OCI-LY7 (cell line): ENCODE measurements around the gene DOCK4. TPM values are rescaled to one million over a fixed set of nuclear protein-coding genes. Genes with fewer than 3 reads are reported as not detected.

Experiments used
- Bru-seq: library from RNA; stranded (reverse); fragments of 400-500 nt; gene quantifications from one replicate; lab custom pipeline; 2021; lab: Mats Ljungman, UMichigan
- BruChase-seq, 2 experiments: library from RNA; stranded (reverse); fragments of 400-500 nt; gene quantifications; one replicate each; lab custom pipeline; 2021; lab: Mats Ljungman, UMichigan
- BruUV-seq: library from RNA; stranded (reverse); fragments of 400-500 nt; replicated peaks from 2 replicates; lab custom pipeline; 2021; lab: Mats Ljungman, UMichigan
- CTCF ChIA-PET: fragments of 300-600 bp; sonication (Branson Sonifier 250); formaldehyde crosslinking; loops from one replicate; lab custom pipeline; 2022; ENCODE audit warnings: antibody characterized with exemption; ENCODE audit not compliant: unreplicated experiment; lab: Charles Lee
- POLR2A ChIA-PET: fragments of 300-600 bp; sonication (Branson Sonifier 250); formaldehyde crosslinking; loops from one replicate; lab custom pipeline; 2022; ENCODE audit warnings: antibody characterized with exemption; lab: Charles Lee
- DNase-seq: peaks from one replicate; pipeline ENCODE4 v3.0.0-alpha.2; 2015; ENCODE audit warnings: low spot score
- H2AFZ ChIP-seq: fragments of 200-600 bp; sonication (generic), shearing (Covaris generic); 2 replicates; pipeline ENCODE4 v1.6.1; 2014; ENCODE audit warnings: mild to moderate bottlenecking, antibody characterized with exemption, low read length, moderate library complexity
- H3K27ac ChIP-seq: fragments of 200-600 bp; sonication (generic); 2 replicates; pipeline ENCODE4 v1.5.1; 2014; ENCODE audit warnings: mixed run types, low read depth, mild to moderate bottlenecking, moderate library complexity, low read length, inconsistent platforms; ENCODE audit not compliant: poor library complexity, severe bottlenecking
- H3K36me3 ChIP-seq: fragments of 200-600 bp; sonication (generic); 2 replicates; pipeline ENCODE4 v1.6.1; 2014; ENCODE audit warnings: mild to moderate bottlenecking, antibody characterized with exemption, low read length, moderate library complexity, mixed read lengths; ENCODE audit not compliant: insufficient read depth
- H3K4me1 ChIP-seq: fragments of 200-600 bp; sonication (generic); 2 replicates; pipeline ENCODE4 v1.5.1; 2014; ENCODE audit warnings: mild to moderate bottlenecking, low read length; ENCODE audit not compliant: insufficient read depth, poor library complexity, severe bottlenecking
- H3K4me2 ChIP-seq: fragments of 200-600 bp; sonication (generic); 2 replicates; pipeline ENCODE4 v1.6.1; 2014; ENCODE audit warnings: mild to moderate bottlenecking, low read length
- H3K4me3 ChIP-seq: fragments of 200-600 bp; sonication (generic); 2 replicates; pipeline ENCODE4 v1.5.1; 2014; ENCODE audit warnings: mild to moderate bottlenecking, low read depth, low read length; ENCODE audit not compliant: poor library complexity, severe bottlenecking
- H3K79me2 ChIP-seq: fragments of 200-600 bp; sonication (generic); 2 replicates; pipeline ENCODE4 v1.6.1; 2016; ENCODE audit warnings: low read depth, mild to moderate bottlenecking, low read length, moderate library complexity, mixed read lengths; ENCODE audit not compliant: insufficient read depth
- H3K9me2 ChIP-seq: fragments of 200-600 bp; sonication (generic); 2 replicates; pipeline ENCODE4 v1.6.1; 2016; ENCODE audit warnings: mild to moderate bottlenecking, low read length, mixed read lengths; ENCODE audit not compliant: insufficient read depth
- H3K9me3 ChIP-seq: fragments of 200-600 bp; sonication (generic); 2 replicates; pipeline ENCODE4 v1.6.1; 2014; ENCODE audit warnings: mild to moderate bottlenecking, mixed run types, low read length, mixed read lengths
- H4K20me1 ChIP-seq: fragments of 200-600 bp; sonication (generic); 2 replicates; pipeline ENCODE4 v1.6.1; 2014; ENCODE audit warnings: mild to moderate bottlenecking, antibody characterized with exemption, low read length, moderate library complexity, mixed read lengths; ENCODE audit not compliant: insufficient read depth
- EZH2phosphoT487 ChIP-seq: fragments of 200-600 bp; sonication (generic); IDR thresholded peaks from 2 replicates; pipeline ENCODE4 v1.6.1; 2018; ENCODE audit warnings: low read depth, borderline replicate concordance, mild to moderate bottlenecking, mixed run types, antibody characterized with exemption, low read length, moderate library complexity, mixed read lengths
- intact Hi-C: fragments of 100-400 bp; cut with micrococcal nuclease; formaldehyde crosslinking; loops from one replicate; pipeline ENCODE4 v1.10.0; 2022; ENCODE audit not compliant: unreplicated experiment
- long read RNA-seq: library from polyadenylated mRNA; stranded (forward); transcript quantifications from one replicate; pipeline ENCODE4 v2.0.0, GENCODE V29; 2022
- total RNA-seq, 2 experiments: library from RNA; depleted of rRNA in 1 of 2; stranded (reverse); fragments of >200 nt in 1 of 2; shearing (Covaris generic) in 1 of 2; gene quantifications; 2 replicates each; pipeline ENCODE4 v1.2.3, GENCODE V29; 2014 to 2022
- TF ChIP-seq, protein P1 (sequence below): fragments of 200-600 bp; sonication (generic); conservative IDR thresholded peaks from 2 replicates; pipeline ENCODE4 v1.5.1; 2014; ENCODE audit warnings: mild to moderate bottlenecking, antibody characterized with exemption, low read length, moderate library complexity, mixed read lengths

DOCK4 gene
- 1.9 and 4.9 TPM in 2 replicates for total RNA-seq (2014; rRNA removed; shearing (Covaris generic))
- 0.91 and 2.8 TPM in 2 replicates for total RNA-seq (2022)
- Bru-seq, nascent RNA = percentile 33 among the genes with signal in this experiment
- BruChase-seq, experiment 1, labeled RNA remaining after a 6-hour chase = percentile 31 among the genes with signal in this experiment
- percentile 34 among the genes with signal in this experiment for BruChase-seq, experiment 2, labeled RNA remaining after a 2-hour chase
- long read RNA-seq = 0 reads

DNA sequence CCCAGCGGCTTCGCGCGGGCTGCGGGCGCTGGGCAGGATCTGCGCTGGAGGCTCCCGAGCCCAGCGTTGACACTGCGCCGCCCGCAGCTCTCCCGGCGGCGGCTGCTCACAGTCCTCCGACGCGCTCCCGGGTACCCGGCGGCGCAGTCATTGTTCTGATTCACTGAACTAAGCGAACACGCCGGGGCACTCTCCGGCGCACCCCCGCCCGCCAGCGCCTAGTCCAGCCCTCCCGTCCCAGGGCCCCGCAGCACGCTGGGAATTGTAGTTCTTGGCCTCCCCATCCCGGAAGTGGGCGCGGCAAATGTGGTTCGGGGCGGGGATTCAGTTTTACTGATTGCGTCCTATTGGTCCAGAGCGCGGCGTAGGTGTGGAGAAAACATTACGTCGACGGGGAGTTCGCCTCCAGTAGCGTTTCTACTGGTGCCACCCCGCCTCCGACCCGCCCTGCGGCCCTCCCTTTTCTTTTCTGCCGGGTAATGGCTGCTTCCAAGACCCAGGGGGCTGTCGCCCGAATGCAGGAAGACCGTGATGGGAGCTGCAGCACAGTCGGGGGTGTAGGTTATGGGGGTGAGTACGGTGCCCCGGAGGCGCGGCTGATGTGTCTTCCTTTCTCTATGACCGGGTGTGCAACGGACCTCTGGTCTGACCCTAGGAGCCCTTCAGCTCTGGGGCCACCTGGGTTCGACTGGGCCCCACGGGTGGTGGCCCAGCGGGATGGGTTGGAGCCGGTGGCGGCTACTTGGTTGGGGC is at the start of gene DOCK4, which contains the start of gene ZNF277:
Gene DOCK4 (minus strand): TSS at position 162 of the 753 bp plus-strand sequence. CDS start 261 bp downstream, outside the sequence.
Gene ZNF277 (plus strand): TSS at position 458 of the 753 bp plus-strand sequence. CDS start 22 bp downstream, at position 480.
- peaks cover 16% of the 10 kb centered on the region for H3K79me2 ChIP-seq
- H3K9me3 ChIP-seq = no peaks in the 10 kb centered on the region

DNA sequence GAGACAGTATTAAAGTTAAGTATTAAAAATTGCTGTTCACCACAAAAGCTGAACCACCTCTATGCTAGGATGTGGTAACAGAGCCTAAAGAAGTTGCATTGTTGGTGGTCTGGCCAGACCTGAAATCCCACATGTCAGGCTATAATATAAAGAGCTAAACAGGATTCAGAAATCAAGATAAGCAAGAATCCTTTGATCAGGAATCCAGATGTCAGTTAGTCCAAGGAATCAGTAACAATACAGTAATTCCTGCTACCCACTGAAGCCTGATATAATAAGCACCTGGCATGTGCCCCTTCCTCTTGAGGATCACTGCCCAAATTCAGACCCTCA is 49.2 kb upstream of the DOCK4 start:
- BruUV-seq = no TSS peak
- Histone ChIP-seq H3K9me2 (no peaks in the 10 kb centered on the region), H2AFZ (no peak overlapping the region), H3K9me3 (no peaks in the 10 kb centered on the region), H3K27ac (no peak overlapping the region), H3K4me2 (no peak overlapping the region), H3K4me3 (no peak overlapping the region), H4K20me1 (peaks cover 18% of the 10 kb centered on the region; the same call in 1 of the 2 replicates), H3K79me2 (no peaks in the 10 kb centered on the region), H3K4me1 (no peaks in the 10 kb centered on the region), H3K36me3 (no peaks in the 10 kb centered on the region)
- ChIA-PET CTCF (no interaction called here), POLR2A (interaction anchor here (0.6 kb wide), 2 partner anchors 586 to 717 kb away, joined by 3 read pairs; no protein-coding TSS in a partner anchor)
- no peak for DNase-seq
- intact Hi-C loops = no loop called here
- no peak for TF ChIP-seq EZH2phosphoT487
- TF ChIP-seq, protein P1, sequence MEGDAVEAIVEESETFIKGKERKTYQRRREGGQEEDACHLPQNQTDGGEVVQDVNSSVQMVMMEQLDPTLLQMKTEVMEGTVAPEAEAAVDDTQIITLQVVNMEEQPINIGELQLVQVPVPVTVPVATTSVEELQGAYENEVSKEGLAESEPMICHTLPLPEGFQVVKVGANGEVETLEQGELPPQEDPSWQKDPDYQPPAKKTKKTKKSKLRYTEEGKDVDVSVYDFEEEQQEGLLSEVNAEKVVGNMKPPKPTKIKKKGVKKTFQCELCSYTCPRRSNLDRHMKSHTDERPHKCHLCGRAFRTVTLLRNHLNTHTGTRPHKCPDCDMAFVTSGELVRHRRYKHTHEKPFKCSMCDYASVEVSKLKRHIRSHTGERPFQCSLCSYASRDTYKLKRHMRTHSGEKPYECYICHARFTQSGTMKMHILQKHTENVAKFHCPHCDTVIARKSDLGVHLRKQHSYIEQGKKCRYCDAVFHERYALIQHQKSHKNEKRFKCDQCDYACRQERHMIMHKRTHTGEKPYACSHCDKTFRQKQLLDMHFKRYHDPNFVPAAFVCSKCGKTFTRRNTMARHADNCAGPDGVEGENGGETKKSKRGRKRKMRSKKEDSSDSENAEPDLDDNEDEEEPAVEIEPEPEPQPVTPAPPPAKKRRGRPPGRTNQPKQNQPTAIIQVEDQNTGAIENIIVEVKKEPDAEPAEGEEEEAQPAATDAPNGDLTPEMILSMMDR = no peak

More for the DNA sequence above, at the start of gene DOCK4, which contains the start of gene ZNF277:
- no TSS peak for BruUV-seq
- intact Hi-C loops = loop anchor here (1.0 to 10.0 kb wide), 6 partner anchors 186 to 908 kb away; partner anchors contain the start of genes IFRD1, IMMP2L and SMIM30
- Histone ChIP-seq H3K36me3 (no peaks in the 10 kb centered on the region), H3K4me2 (peak within 1 kb of the TSS; percentile 95), H3K9me2 (no peaks in the 10 kb centered on the region; the same call in 1 of the 2 replicates), H3K4me3 (peak within 1 kb of the TSS; percentile 95), H2AFZ (peak within 1 kb of the TSS; percentile 88), H3K27ac (no peak within 1 kb of the TSS), H4K20me1 (no peaks in the 10 kb centered on the region), H3K4me1 (peaks cover 21% of the 10 kb centered on the region)
- peak; percentile 99 for DNase-seq
- ChIA-PET CTCF (interaction anchor here (0.6 kb wide), 1 partner anchor 15 kb away, joined by 3 read pairs; no protein-coding TSS in a partner anchor), POLR2A (interaction anchor here (0.5 to 1.6 kb wide), 5 partner anchors 54 to 283 kb away, joined by 3 to 6 read pairs (median 3); partner anchors contain the start of gene IFRD1)
- TF ChIP-seq, protein P1 = no peak
- TF ChIP-seq EZH2phosphoT487 = no peak
